ENCODE results near the gene ATP11A. TPM values are rescaled to one million over a fixed set of nuclear protein-coding genes. Genes with fewer than 3 reads are reported as not detected.
A peak's percentile ranks its signal among the peaks of the same experiment; 100 is the strongest.

Gene ATP11A
- total and polyA plus RNA-seq, 9 donors: 6.6 to 72.7 (median 34.9) TPM

DNA sequence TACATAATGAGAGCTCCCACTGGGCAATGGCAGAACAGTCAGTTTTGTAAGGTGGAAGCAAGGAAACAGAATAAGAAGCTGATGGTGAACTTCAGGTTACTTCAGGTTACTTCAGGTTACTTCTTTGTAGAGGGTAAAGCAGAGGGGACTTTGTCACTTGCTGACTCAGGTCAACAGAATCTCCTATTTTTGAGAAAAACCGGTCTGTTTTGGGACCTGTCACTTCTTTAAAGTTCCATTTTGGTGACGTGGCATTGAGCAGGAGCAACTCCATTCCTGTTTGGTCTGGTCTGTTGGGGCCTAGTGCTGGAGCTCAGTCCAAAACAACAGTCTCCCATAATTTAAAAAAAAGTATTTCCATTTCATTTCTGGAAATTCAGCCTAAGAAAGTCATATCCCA lies 29.7 kb downstream of the ATP11A start:
- no peak overlapping the region for H3K4me3 ChIP-seq
- H3K4me1 ChIP-seq (ENCODE audit: insufficient read depth): peaks cover 9% of the 10 kb centered on the region
- 93 to 98% (median 93%) methylated on average over 2 of the region's 2 CpGs for WGBS, 3 donors
- no peak for DNase-seq
- H3K9me3 ChIP-seq: no peaks in the 10 kb centered on the region
- H3K27me3 ChIP-seq: no peaks in the 10 kb centered on the region
- intact Hi-C loops (cut with DNase I): no loop called here
- H3K27ac ChIP-seq: no peak overlapping the region
- H3K36me3 ChIP-seq: no peaks in the 10 kb centered on the region
- no peak for TF ChIP-seq POLR2A (IDR thresholded peaks at IDR 0.05)
- TF ChIP-seq, protein P1, sequence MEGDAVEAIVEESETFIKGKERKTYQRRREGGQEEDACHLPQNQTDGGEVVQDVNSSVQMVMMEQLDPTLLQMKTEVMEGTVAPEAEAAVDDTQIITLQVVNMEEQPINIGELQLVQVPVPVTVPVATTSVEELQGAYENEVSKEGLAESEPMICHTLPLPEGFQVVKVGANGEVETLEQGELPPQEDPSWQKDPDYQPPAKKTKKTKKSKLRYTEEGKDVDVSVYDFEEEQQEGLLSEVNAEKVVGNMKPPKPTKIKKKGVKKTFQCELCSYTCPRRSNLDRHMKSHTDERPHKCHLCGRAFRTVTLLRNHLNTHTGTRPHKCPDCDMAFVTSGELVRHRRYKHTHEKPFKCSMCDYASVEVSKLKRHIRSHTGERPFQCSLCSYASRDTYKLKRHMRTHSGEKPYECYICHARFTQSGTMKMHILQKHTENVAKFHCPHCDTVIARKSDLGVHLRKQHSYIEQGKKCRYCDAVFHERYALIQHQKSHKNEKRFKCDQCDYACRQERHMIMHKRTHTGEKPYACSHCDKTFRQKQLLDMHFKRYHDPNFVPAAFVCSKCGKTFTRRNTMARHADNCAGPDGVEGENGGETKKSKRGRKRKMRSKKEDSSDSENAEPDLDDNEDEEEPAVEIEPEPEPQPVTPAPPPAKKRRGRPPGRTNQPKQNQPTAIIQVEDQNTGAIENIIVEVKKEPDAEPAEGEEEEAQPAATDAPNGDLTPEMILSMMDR (IDR thresholded peaks at IDR 0.05): no peak
- TF ChIP-seq EP300 (IDR thresholded peaks at IDR 0.05): no peak

- peak in 2 of 5 donors; percentile 14 to 34 for DNase-seq
- TF ChIP-seq POLR2A (IDR thresholded peaks at IDR 0.05): no peak
- TF ChIP-seq, protein P1 (IDR thresholded peaks at IDR 0.05): no peak
- no peak for TF ChIP-seq EP300 (IDR thresholded peaks at IDR 0.05)
- Histone ChIP-seq H3K9me3 (no peaks in the 10 kb centered on the region), H3K4me3 (no peak overlapping the region), H3K27ac (no peak overlapping the region), H3K27me3 (no peaks in the 10 kb centered on the region), H3K4me1 (ENCODE audit: insufficient read depth) (peaks cover 9% of the 10 kb centered on the region), H3K36me3 (no peaks in the 10 kb centered on the region)
- intact Hi-C loops (cut with DNase I): no loop called here
- WGBS, 3 donors: 97% methylated on average over 17 of the region's 17 CpGs
Observed at GRCh38 chr13:112720251-112720650, 30.4 kb downstream of the ATP11A start.

- peaks cover 9% of the 10 kb centered on the region for H3K4me1 ChIP-seq (ENCODE audit: insufficient read depth)
- no peaks in the 10 kb centered on the region for H3K27me3 ChIP-seq
- intact Hi-C loops (cut with DNase I): no loop called here
- peak in 1 of 5 donors; percentile 29 for DNase-seq
- H3K27ac ChIP-seq: no peak overlapping the region
- H3K9me3 ChIP-seq: no peaks in the 10 kb centered on the region
- no peak overlapping the region for H3K4me3 ChIP-seq
- no peak for TF ChIP-seq POLR2A (IDR thresholded peaks at IDR 0.05)
- TF ChIP-seq EP300 (IDR thresholded peaks at IDR 0.05): no peak
- TF ChIP-seq, protein P1 (IDR thresholded peaks at IDR 0.05): no peak
- no peaks in the 10 kb centered on the region for H3K36me3 ChIP-seq
- 96 to 98% (median 97%) methylated on average over 10 of the region's 10 CpGs for WGBS, 3 donors
Observed at GRCh38 chr13:112720814-112721197, 31.0 kb downstream of the ATP11A start.

- peak in 1 of 5 donors; percentile 47 for DNase-seq
- intact Hi-C loops (cut with DNase I): no loop called here
- H3K4me3 ChIP-seq: no peak overlapping the region
- H3K36me3 ChIP-seq: no peaks in the 10 kb centered on the region
- H3K9me3 ChIP-seq: no peaks in the 10 kb centered on the region
- peaks cover 9% of the 10 kb centered on the region for H3K4me1 ChIP-seq (ENCODE audit: insufficient read depth)
- TF ChIP-seq, protein P1 (IDR thresholded peaks at IDR 0.05): no peak
- TF ChIP-seq EP300 (IDR thresholded peaks at IDR 0.05) (no peak), POLR2A (IDR thresholded peaks at IDR 0.05) (no peak)
- WGBS, 3 donors: 83 to 85% (median 84%) methylated on average over 26 of the region's 26 CpGs
- H3K27me3 ChIP-seq: no peaks in the 10 kb centered on the region
- peak overlapping the region; percentile 23 to 87 for H3K27ac ChIP-seq
Observed at GRCh38 chr13:112721198-112722104, 31.6 kb downstream of the ATP11A start.
